Measurements from ENCODE around the gene IFI6. TPM values are rescaled to one million over a fixed set of nuclear protein-coding genes. Genes with fewer than 3 reads are reported as not detected.

The IFI6 gene
- total and polyA plus RNA-seq, 2 donors (not counting 1 experiment from before 2014, with no cell fraction given): 11.7 to 12.0 TPM

DNA sequence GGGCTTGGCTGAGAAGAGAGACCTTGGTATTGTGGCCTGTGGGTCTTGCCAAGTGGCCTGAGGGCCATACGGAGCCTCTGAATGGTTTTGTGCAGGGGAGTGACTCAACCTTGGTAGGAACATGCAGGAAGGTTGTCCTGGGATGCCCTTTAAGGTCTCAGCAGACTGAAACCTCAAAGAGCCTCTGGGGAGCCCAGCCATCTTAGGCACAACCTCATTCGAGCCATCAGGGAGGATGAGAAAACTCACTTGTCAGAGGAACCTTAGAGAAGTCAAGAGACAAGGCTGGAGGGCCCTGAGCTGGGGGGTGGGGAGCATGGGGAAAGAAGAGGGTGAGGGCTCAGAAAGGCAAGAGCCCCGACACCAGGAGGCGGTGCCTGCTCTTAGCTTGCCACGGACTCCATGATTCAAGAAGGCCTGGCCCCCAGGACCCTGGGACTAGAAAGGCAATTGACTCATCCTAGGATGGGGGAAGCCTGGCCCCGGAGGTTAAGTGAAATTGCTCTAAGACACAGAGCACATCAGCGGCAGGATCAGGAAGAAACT, 13.0 kb downstream of the IFI6 start:
- no peaks in the 10 kb centered on the region for H3K36me3 ChIP-seq (replicated peaks in 1 of 2; ENCODE audit: control extremely low read depth in 1 of 2, control insufficient read depth in 1 of 2, extremely low read depth in 1 of 2, insufficient read depth in 2 of 2, low read length in 1 of 2)
- WGBS (ENCODE audit: insufficient coverage): 21% methylated on average over 7 of the region's 7 CpGs
- Mint-ChIP-seq H3K27ac (peak overlapping the region; percentile 99), H3K4me3 (peak overlapping the region; percentile 90), H3K9me3 (ENCODE audit: insufficient read depth) (no peaks in the 10 kb centered on the region), H3K27me3 (no peaks in the 10 kb centered on the region), H3K4me1 (peaks cover 61% of the 10 kb centered on the region)
- ChIA-PET CTCF (interaction anchor here (1.0 to 1.6 kb wide), 12 partner anchors 9 to 102 kb away, joined by 3 to 12 read pairs (median 6); partner anchors contain the start of gene FAM76A), POLR2A (interaction anchor here (0.9 to 6.7 kb wide), 7 partner anchors 9 to 256 kb away, joined by 3 to 55 read pairs (median 5); partner anchors contain the start of gene FGR)
- peak overlapping the region; percentile 26 for H2AFZ ChIP-seq (ENCODE audit: insufficient read depth, low read depth, low read length, poor library complexity, severe bottlenecking)
- peaks cover 42 to 68% of the 10 kb centered on the region in 2 donors for H3K4me1 ChIP-seq (ENCODE audit: control insufficient read depth in 2 of 2, insufficient read depth in 2 of 2, low read length in 2 of 2)
- DNase-seq (no peak), ATAC-seq (ENCODE audit: low read depth) (peak; percentile 35)
- no peaks in the 10 kb centered on the region for H3K9me3 ChIP-seq (ENCODE audit: control extremely low read depth in 1 of 3, control insufficient read depth in 2 of 3, insufficient read depth in 1 of 3, low read length in 2 of 3)
- no peaks in the 10 kb centered on the region for H3K79me2 ChIP-seq (ENCODE audit: control insufficient read depth, insufficient read depth, low read length)
- intact Hi-C loops (cut with micrococcal nuclease): loop anchor here (1.0 kb wide), 2 partner anchors 15 to 26 kb away; no protein-coding TSS in a partner anchor
- H3K4me3 ChIP-seq (ENCODE audit: control extremely low read depth in 1 of 5, extremely low read depth in 1 of 5, insufficient read depth in 1 of 5, low read depth in 2 of 5, low read length in 4 of 5): peak overlapping the region in 4 of 5 experiments; percentile 28 to 65 (median 43)
- peak overlapping the region; percentile 89 for H3K4me2 ChIP-seq (replicated peaks; ENCODE audit: low read depth, low read length, poor library complexity, severe bottlenecking)
- H3K27ac ChIP-seq (ENCODE audit: low read length in 2 of 2): peak overlapping the region; percentile 98 to 100
- peak overlapping the region; percentile 73 for H3K9ac ChIP-seq (ENCODE audit: low read length)
- H4K20me1 ChIP-seq (ENCODE audit: control insufficient read depth, insufficient read depth, low read length, poor library complexity, severe bottlenecking): no peaks in the 10 kb centered on the region
- no peak for TF ChIP-seq EZH2 (IDR thresholded peaks at IDR 0.05; ENCODE audit: borderline replicate concordance, insufficient read depth, low read depth, low read length, poor library complexity, severe bottlenecking)
- no peak for TF ChIP-seq CTCF (IDR thresholded peaks at IDR 0.05)
- H3K27me3 ChIP-seq (replicated peaks in 1 of 4; ENCODE audit: control extremely low read depth in 1 of 4, control insufficient read depth in 3 of 4, insufficient read depth in 4 of 4, low read length in 3 of 4): no peaks in the 10 kb centered on the region

Measured in B cell (primary cell).